ENCODE data around the gene MARVELD2. TPM values are rescaled to one million over a fixed set of nuclear protein-coding genes. Genes with fewer than 3 reads are reported as not detected.
"Not testable (repeated sequence)": the region's sequence is repeated elsewhere in the genome, so short reads cannot be mapped to it uniquely, and the experiment has no call there.

MARVELD2 gene
- total RNA-seq, 1 donor: 9.4 TPM

GRCh38 chr5:69444127-69444754 is 29.3 kb downstream of the MARVELD2 start:
- no peaks in the 10 kb centered on the region for H3K36me3 ChIP-seq (ENCODE audit: insufficient read depth, low read length)
- H4K20me1 ChIP-seq (ENCODE audit: insufficient read depth, low read length): no peaks in the 10 kb centered on the region
- H3K27me3 ChIP-seq (ENCODE audit: insufficient read depth, low read length): no peaks in the 10 kb centered on the region
- H3K27ac ChIP-seq (ENCODE audit: low read depth, low read length): no peak overlapping the region
- H3K4me2 ChIP-seq (ENCODE audit: insufficient read depth, low read length): no peak overlapping the region
- H3K79me2 ChIP-seq (ENCODE audit: insufficient read depth, low read length): no peaks in the 10 kb centered on the region
- H3K4me3 ChIP-seq (ENCODE audit: insufficient read depth, low read length): no peak overlapping the region
- no peak for DNase-seq (ENCODE audit: insufficient read length, low spot score, missing footprints)
- no peaks in the 10 kb centered on the region for H3K9me3 ChIP-seq (ENCODE audit: low read depth, low read length)
- no peak overlapping the region for H2AFZ ChIP-seq (ENCODE audit: low read length)
- TF ChIP-seq CTCF (IDR thresholded peaks at IDR 0.05; ENCODE audit: extremely low read depth, low read depth, low read length): no peak
- H3K4me1 ChIP-seq (ENCODE audit: insufficient read depth, low read length): no peaks in the 10 kb centered on the region

GRCh38 chr5:69449511-69449910 is 34.6 kb downstream of the MARVELD2 start:
- Histone ChIP-seq H3K9me3 (ENCODE audit: low read depth, low read length) (no peaks in the 10 kb centered on the region), H3K27ac (ENCODE audit: low read depth, low read length) (no peak overlapping the region), H3K4me2 (ENCODE audit: insufficient read depth, low read length) (no peak overlapping the region), H3K27me3 (ENCODE audit: insufficient read depth, low read length) (no peaks in the 10 kb centered on the region), H3K4me3 (ENCODE audit: insufficient read depth, low read length) (no peak overlapping the region), H3K4me1 (ENCODE audit: insufficient read depth, low read length) (no peaks in the 10 kb centered on the region), H3K36me3 (ENCODE audit: insufficient read depth, low read length) (no peaks in the 10 kb centered on the region), H4K20me1 (ENCODE audit: insufficient read depth, low read length) (no peaks in the 10 kb centered on the region), H3K79me2 (ENCODE audit: insufficient read depth, low read length) (no peaks in the 10 kb centered on the region), H2AFZ (ENCODE audit: low read length) (no peak overlapping the region)
- DNase-seq (ENCODE audit: insufficient read length, low spot score, missing footprints): no peak
- TF ChIP-seq CTCF (IDR thresholded peaks at IDR 0.05; ENCODE audit: extremely low read depth, low read depth, low read length): no peak

- Histone ChIP-seq H3K36me3 (ENCODE audit: insufficient read depth, low read length) (no peaks in the 10 kb centered on the region), H4K20me1 (ENCODE audit: insufficient read depth, low read length) (no peaks in the 10 kb centered on the region), H3K9me3 (ENCODE audit: low read depth, low read length) (no peaks in the 10 kb centered on the region), H3K4me1 (ENCODE audit: insufficient read depth, low read length) (no peaks in the 10 kb centered on the region), H3K27ac (ENCODE audit: low read depth, low read length) (no peak overlapping the region), H2AFZ (ENCODE audit: low read length) (no peak overlapping the region), H3K27me3 (ENCODE audit: insufficient read depth, low read length) (no peaks in the 10 kb centered on the region), H3K4me3 (ENCODE audit: insufficient read depth, low read length) (no peak overlapping the region), H3K79me2 (ENCODE audit: insufficient read depth, low read length) (no peaks in the 10 kb centered on the region), H3K4me2 (ENCODE audit: insufficient read depth, low read length) (peak overlapping the region; percentile 3)
- DNase-seq (ENCODE audit: insufficient read length, low spot score, missing footprints): peak; percentile 95
- no peak for TF ChIP-seq CTCF (IDR thresholded peaks at IDR 0.05; ENCODE audit: extremely low read depth, low read depth, low read length)
Observed at GRCh38 chr5:69450116-69450515, 35.2 kb downstream of the MARVELD2 start.

GRCh38 chr5:69450527-69450926 is 35.6 kb downstream of the MARVELD2 start:
- H3K4me3 ChIP-seq (ENCODE audit: insufficient read depth, low read length); H3K27ac ChIP-seq (ENCODE audit: low read depth, low read length); H3K9me3 ChIP-seq (ENCODE audit: low read depth, low read length); H4K20me1 ChIP-seq (ENCODE audit: insufficient read depth, low read length); H3K27me3 ChIP-seq (ENCODE audit: insufficient read depth, low read length); H3K36me3 ChIP-seq (ENCODE audit: insufficient read depth, low read length); H3K4me1 ChIP-seq (ENCODE audit: insufficient read depth, low read length); H2AFZ ChIP-seq (ENCODE audit: low read length); H3K79me2 ChIP-seq (ENCODE audit: insufficient read depth, low read length); DNase-seq (ENCODE audit: insufficient read length, low spot score, missing footprints): not testable (repeated sequence)
- H3K4me2 ChIP-seq (ENCODE audit: insufficient read depth, low read length): peak overlapping the region; percentile 3

Measured in osteoblast (primary cell).